HG03565 (cell line): ENCODE results near the gene MAPK6.

Experiments used
- ATAC-seq: cut with Tn5 transposase; IDR thresholded peaks from one replicate; pipeline ENCODE4 v1.9.1; 2021; ENCODE audit warnings: mild to moderate bottlenecking, moderate library complexity; ENCODE audit not compliant: unreplicated experiment

Gene MAPK6

GRCh38 chr15:52010633-52011595, 8.1 kb upstream of the MAPK6 start:
- ATAC-seq, result no peak

- ATAC-seq, result no peak
Measured at GRCh38 chr15:52011711-52012144, 7.3 kb upstream of the MAPK6 start.

DNA sequence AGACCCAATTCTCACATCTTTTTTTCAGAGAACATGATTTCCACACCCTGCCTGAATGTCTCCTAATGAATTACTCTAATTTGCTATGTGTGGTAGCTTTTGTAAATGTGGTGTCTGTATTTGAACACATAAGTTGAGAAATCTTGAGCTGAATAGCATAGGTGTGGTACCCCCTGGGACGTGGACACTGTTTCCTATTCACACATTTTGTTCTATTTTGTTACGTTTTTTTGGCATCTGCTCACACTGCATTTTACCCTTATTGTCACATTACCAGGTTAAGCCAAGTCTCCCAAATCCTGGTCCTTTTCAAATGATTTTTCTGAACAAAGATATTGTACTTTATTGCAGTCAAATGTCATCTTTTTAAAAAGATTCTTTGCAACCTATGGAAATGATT, 6.8 kb upstream of the MAPK6 start:
- ATAC-seq, result no peak

- peak; percentile 36 for ATAC-seq
Measured at GRCh38 chr15:52013151-52013791, 5.7 kb upstream of the MAPK6 start.

DNA sequence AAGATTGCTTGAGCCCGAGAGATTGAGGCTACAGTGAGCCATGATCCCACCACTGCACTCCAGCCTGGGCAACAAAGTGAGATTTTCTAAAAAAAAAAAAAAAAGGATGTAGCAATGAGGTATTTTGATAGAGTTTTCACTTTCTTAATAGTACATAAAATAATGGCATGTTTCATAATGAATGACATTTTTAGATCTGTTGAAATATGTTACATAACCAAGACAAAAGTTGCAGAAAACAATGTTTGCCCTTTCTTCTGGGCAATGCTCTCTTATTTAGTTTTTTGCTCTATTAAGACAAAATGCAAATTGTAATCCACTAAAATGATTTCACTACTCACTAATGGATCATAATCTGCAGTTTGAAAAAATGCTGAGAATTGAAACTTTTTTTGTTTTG, 4.4 kb upstream of the MAPK6 start:
- ATAC-seq, result no peak

DNA sequence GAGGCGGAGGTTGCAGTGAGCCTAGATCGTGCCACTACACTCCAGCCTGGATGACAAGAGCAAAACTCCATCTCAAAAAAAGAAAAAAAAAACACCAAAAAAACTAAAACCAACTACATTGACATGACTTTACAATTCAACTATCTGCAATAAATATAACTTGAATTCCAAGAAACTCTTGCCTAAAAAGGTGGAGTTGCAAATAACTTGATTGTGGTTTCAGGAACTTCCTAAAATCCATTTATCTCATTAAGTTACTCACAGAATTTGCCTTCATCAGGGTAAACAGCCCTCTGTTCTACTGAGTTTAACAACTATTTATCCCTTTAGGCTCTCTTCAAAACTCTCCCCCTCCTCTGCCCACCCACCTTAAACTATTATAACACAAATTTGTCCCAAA, 2.7 kb upstream of the MAPK6 start:
- ATAC-seq, result no peak

GRCh38 chr15:52018244-52018643, 775 bp upstream of the MAPK6 start:
- no peak for ATAC-seq

GRCh38 chr15:52019394-52020220, 588 bp downstream of the MAPK6 start:
- ATAC-seq, result peak; percentile 31

GRCh38 chr15:52020221-52021085, 1.4 kb downstream of the MAPK6 start:
- ATAC-seq, result no peak

DNA sequence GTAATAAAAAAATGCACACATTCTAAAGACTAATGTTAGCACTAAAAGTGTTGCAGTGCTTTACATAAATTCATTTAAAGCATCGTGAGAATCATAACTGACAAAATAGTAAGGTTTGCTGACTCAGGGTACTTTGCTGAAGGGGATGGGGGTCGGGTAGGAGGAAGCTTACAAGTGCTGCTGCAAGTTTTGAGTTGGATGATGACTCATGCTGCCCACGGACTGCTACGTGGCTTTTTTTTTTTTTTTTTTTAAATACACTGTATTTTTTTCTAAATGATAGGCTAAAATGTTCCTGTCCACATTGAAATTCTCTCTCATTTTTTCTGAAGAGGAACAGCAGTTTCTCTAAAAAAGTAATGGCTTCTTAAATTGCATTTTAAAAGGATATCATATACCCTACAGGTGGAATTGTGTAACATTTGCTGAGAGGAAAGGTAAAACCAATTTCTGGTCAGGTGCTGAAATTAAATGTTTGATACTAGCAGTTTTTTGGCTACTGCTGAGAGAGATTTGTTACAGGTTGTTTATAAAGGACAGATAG, 2.2 kb downstream of the MAPK6 start:
- ATAC-seq, result peak; percentile 32

DNA sequence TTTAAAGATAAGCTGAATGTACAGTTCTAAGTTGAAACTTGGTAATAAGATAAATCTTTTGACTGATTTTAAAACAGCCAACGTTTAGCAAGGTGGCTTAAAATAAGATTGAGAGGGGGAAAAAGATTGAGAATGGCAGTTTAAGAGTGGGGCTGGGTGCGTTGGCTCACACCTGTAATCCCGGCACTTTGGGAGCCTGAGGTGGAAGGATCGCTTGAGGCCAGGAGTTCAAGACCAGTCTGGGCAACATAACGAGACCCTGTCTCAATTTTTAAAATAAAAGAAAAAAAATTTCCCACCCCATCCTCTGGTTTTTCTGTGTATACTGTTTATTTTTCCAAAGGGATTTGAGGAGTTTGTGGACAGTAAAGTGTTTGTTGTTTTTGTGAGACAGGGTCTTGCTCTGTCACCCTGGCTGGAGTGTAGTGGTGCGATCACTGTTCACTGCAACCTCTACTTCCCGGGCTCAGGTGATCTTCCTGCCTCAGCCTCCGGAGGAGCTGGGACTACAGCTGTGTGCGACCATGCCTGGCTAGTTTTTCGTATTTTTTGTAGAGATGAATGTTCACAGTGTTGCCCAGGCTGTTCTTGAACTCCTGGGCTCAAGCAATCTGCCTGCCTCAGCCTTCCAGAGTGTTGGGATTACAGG, 3.0 kb downstream of the MAPK6 start:
- no peak for ATAC-seq

DNA sequence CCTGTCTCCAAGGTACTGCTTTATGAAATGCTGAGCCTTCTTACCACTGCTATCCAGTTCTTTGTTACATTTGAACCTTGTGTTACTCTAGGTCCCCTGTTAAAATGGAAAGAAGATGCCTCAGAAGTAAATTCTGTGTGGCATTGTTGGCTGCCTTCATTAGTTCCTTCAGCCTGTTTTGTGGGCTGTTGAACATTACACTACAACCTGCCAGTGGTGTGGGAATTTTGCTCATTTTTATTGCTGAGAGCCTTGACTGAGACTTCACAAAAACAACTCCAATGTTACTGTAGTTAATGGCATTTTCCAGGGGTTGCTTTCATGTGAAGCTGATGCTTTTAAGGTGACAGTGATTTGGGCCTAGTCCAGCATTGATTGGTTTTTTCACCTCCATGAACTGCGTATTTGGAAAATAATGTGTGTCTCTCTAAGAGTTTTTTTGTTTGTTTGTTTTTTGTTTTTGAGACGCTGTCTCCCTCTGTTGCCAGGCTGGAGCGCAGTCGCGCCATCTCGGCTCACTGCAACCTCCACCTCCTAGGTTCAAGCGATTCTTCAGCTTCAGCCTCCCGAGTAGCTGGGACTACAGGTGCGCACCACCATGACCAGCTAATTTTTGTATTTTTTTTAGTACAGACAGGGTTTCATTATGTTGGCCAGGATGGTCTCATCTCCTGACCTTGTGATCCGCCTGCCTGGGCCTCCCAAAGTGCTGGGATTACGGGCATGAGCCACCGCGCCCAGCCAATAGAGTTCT, 4.3 kb downstream of the MAPK6 start:
- ATAC-seq, result no peak

DNA sequence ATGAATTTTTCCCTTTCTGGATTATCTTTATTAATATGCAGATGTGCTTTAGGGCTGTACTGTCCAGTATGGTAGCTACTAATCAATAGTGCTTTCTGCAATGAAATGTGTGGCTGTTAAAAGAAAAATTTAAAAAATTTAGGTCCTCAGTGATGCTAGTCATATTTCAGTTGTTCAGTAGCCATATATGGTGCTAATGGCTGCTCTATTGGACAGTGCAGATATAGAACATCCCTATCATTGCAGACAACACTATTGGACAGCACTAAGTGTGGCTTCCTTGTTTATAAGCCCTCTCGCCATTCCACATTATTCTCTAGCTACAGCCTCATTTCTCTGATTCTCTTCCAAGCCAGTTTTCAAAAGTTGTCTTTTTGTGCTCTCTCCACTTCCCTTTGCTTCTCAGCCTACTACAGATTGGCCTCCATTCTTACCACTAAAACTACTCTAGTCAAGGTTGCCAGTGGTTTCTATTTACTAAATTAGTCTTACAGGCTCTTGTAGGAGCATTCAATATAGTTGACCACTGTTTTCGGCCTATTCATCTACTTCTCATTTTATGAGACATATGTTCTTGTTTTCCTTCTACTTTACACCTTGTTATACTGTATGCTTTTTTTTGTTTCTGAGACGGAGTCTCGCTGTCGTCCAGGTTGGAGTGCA, 9.5 kb downstream of the MAPK6 start:
- no peak for ATAC-seq

GRCh38 chr15:52030010-52030409, 11.0 kb downstream of the MAPK6 start:
- ATAC-seq, result no peak

DNA sequence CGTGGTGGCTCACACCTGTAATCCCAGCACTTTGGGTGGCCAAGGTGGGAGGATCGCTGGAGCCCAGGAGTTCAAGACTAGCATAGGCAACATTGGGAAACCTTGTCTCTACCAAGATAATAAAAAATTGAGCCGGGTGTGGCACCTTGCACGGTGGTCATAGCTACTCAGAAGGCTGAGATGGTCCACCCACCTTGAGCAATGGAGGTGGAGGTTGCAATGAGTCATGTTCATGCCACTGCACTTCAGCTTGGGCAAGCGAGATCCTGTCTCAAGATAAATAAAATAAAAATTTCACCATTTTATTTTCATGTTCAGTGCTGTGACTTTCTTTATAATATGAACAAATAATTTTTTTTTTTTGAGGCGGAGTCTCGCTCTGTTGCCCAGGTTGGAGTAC, 12.5 kb downstream of the MAPK6 start:
- no peak for ATAC-seq

DNA sequence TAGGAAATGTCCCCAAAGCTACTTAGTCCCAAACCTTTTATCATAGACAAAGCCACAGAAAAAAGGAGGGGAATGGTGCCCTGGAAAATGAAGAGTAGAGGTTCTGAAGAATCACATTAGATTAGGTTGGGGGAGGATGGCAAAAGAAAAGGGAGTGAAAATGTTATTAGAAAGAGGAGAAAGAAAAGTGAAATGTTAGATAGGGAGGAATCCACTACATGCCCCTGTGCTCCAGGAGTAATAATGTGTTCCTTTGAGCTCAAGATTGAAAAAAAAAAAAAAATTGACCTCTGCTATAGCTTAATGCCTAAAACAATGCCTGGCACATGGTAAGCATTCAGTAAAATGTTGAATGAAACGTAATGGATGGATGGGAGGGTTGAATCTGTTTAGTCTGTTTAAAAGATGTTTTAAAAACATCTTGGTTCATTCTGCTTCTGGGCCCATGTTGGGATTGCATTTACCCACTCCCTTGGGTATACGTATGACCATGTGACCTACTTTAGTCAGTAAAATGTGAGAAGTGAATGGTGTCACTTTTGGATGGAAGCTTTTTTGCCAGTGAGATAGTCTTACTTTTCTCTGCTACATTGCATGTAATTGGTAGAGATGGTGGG, 19.0 kb downstream of the MAPK6 start:
- ATAC-seq, result no peak

DNA sequence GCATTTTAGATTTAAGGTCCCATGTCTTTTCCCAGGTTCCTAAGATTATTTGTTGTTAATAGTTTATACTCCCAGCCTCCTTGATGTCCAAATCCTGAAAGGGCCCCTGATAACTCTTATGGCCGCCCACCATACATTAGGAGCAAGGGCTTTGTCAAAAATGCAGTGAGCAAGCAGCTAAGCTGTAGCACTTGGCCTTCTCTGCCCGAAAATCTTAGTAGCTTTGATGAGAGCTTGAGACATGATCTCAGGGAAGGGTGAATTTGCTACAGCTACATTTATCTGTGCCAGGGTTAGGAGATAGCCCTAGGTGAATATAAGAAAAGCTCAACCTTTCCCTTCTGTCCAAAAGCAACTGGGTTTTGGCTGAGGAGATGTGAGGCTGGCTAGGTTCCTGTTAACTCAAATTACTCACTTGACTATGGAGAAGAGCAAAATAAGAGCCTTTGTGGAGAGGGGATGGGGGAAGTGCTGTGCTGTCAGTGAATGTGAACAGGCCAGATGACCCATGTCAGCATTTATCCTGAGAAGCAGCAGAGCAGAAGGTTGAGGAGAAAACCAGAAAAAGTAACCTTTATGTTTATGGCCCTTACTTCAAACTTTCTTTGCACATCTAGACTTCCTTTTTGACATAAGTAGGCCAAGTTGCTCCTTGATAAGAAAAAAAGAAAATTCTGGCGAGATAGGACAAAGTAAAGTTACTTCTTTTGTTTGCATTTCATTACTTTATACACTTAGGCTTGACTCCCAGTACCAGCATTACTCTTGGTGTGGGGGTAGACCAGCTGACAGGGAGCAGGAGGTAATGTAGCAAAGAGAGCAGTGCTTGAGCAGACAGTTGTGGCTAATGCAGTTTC, 21.1 kb downstream of the MAPK6 start:
- no peak for ATAC-seq
